Peyer's patch (tissue), 4 donors: ENCODE measurements around the gene OARD1. TPM values are rescaled to one million over a fixed set of nuclear protein-coding genes. Genes with fewer than 3 reads are reported as not detected.

Experiments used
- DNase-seq, 3 donors: peaks; one replicate each; pipeline ENCODE4 v3.0.0-alpha.2; 2017 to 2019
- H3K27ac ChIP-seq, 4 donors: fragments of 200-600 bp; sonication (generic); one replicate each; pipeline ENCODE4 v1.5.1; 2016 to 2019
- H3K27me3 ChIP-seq, 2 donors: fragments of 200-600 bp; sonication (generic); one replicate each; pipeline ENCODE4 v1.5.1; 2019
- H3K36me3 ChIP-seq, 3 donors: fragments of 200-600 bp; sonication (generic); one replicate each; pipeline ENCODE4 v1.5.1; 2016 to 2019
- H3K4me1 ChIP-seq, 4 donors: fragments of 200-600 bp; sonication (generic); one replicate each; pipeline ENCODE4 v1.5.1; 2016 to 2019
- H3K4me3 ChIP-seq, 4 donors: fragments of 200-600 bp; sonication (generic); 1 replicate in 3 of 4; 2 replicates in 1 of 4; pipeline ENCODE4 v1.5.1; 2016 to 2019; ENCODE audit warnings: mild to moderate bottlenecking in 1 of 4
- H3K9me3 ChIP-seq, 4 donors: fragments of 200-600 bp; sonication (generic); one replicate each; pipeline ENCODE4 v1.5.1; 2016 to 2019; ENCODE audit warnings: mild to moderate bottlenecking in 1 of 4
- CTCF ChIP-seq, 6 experiments: fragments of 450-650 bp in 4 of 6; fragments of 200-600 bp in 2 of 6; sonication (generic) in 1 of 6; IDR thresholded peaks; one replicate each; pipeline ENCODE4 v1.5.1; 2017 to 2019; ENCODE audit warnings: antibody characterized with exemption in 6 of 6, mild to moderate bottlenecking in 3 of 6, moderate library complexity in 1 of 6
- POLR2A ChIP-seq, 2 donors: fragments of 450-650 bp; IDR thresholded peaks; one replicate each; pipeline ENCODE4 v1.5.1; 2017; ENCODE audit warnings: antibody characterized with exemption in 2 of 2, mild to moderate bottlenecking in 2 of 2, moderate library complexity in 2 of 2
- total RNA-seq, 4 donors: library from RNA; depleted of rRNA; stranded (reverse); fragments of >200 nt; gene quantifications; one replicate each; pipeline ENCODE4 v1.1.0, GENCODE V29; 2016

The OARD1 gene
- total RNA-seq, 4 donors from 2014 or later: 33.3 to 49.5 (median 39.6) TPM

GRCh38 chr6:41100871-41101287 is 28.7 kb upstream of the OARD1 start:
- Histone ChIP-seq H3K36me3 (peaks cover 0 to 58% (median 0%) of the 10 kb centered on the region in 3 donors), H3K27me3 (no peaks in the 10 kb centered on the region), H3K4me3 (no peak overlapping the region), H3K4me1 (no peaks in the 10 kb centered on the region), H3K27ac (no peak overlapping the region), H3K9me3 (no peaks in the 10 kb centered on the region)
- DNase-seq: no peak
- no peak for TF ChIP-seq POLR2A (IDR thresholded peaks at IDR 0.05)
- no peak for TF ChIP-seq CTCF (IDR thresholded peaks at IDR 0.05)

DNA sequence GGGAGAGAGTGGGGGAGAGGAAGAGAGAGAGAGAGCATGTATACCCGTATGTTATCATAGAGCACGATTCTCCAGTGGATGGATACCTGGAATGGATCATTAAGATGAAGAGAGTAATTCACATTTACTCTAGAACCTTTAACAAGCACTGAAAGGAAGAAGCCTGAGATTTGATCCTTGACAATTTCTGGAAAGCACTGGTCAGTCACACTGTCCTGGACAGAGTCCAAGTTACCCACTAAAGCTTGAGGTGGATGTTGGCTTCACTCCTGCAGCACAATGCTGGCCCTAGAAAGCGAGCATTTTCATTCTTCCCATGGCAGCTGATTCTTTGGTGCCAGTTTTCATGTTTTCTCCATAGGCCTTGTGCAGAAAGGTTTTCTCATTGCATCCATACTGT is 26.2 kb upstream of the OARD1 start:
- no peak overlapping the region for H3K27ac ChIP-seq
- H3K36me3 ChIP-seq: peaks cover 0 to 83% (median 0%) of the 10 kb centered on the region in 3 donors
- no peak overlapping the region for H3K4me3 ChIP-seq
- DNase-seq: no peak
- no peaks in the 10 kb centered on the region for H3K27me3 ChIP-seq
- H3K9me3 ChIP-seq: no peaks in the 10 kb centered on the region
- no peaks in the 10 kb centered on the region for H3K4me1 ChIP-seq
- no peak for TF ChIP-seq POLR2A (IDR thresholded peaks at IDR 0.05)
- TF ChIP-seq CTCF (IDR thresholded peaks at IDR 0.05): no peak

DNA sequence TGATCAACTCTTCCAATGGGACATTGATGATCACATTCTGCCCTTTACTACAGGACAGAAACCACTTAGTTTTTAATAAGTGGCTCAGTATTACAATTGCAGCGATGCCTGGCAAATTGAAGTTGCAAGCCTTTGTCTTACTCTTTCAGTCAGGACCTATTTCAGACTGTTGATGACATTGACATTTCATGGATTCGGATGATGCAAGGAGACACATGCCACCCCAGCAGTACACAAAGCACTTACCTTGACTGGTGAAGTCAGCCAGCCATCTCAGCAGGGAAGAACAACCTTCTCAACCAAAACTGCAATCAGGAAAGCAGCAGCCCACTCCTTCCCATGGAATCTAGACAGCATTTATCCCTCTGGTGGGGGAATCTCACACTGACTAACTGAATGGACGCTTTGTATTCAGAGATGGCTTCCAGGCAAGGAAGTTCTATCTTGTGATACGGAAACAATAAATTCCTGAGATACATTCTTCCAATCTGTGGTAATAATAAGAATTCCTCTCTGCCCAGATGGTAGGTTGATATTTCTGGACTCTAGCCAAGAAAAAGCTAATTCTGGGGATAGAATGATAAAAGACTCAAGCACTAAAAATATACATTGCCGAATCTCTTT is 25.4 kb upstream of the OARD1 start:
- Histone ChIP-seq H3K9me3 (no peaks in the 10 kb centered on the region), H3K36me3 (peaks cover 0 to 91% (median 0%) of the 10 kb centered on the region in 3 donors), H3K4me3 (no peak overlapping the region), H3K4me1 (no peaks in the 10 kb centered on the region), H3K27ac (no peak overlapping the region), H3K27me3 (no peaks in the 10 kb centered on the region)
- DNase-seq: no peak
- TF ChIP-seq POLR2A (IDR thresholded peaks at IDR 0.05): no peak
- no peak for TF ChIP-seq CTCF (IDR thresholded peaks at IDR 0.05)

GRCh38 chr6:41093729-41094128 is 21.6 kb upstream of the OARD1 start:
- H3K4me3 ChIP-seq: no peak overlapping the region
- TF ChIP-seq POLR2A (IDR thresholded peaks at IDR 0.05): no peak
- no peak for TF ChIP-seq CTCF (IDR thresholded peaks at IDR 0.05)
- H3K36me3 ChIP-seq: peaks cover 0 to 99% (median 0%) of the 10 kb centered on the region in 3 donors
- no peaks in the 10 kb centered on the region for H3K9me3 ChIP-seq
- no peak for DNase-seq
- H3K4me1 ChIP-seq: no peaks in the 10 kb centered on the region
- H3K27me3 ChIP-seq: no peaks in the 10 kb centered on the region
- no peak overlapping the region for H3K27ac ChIP-seq

DNA sequence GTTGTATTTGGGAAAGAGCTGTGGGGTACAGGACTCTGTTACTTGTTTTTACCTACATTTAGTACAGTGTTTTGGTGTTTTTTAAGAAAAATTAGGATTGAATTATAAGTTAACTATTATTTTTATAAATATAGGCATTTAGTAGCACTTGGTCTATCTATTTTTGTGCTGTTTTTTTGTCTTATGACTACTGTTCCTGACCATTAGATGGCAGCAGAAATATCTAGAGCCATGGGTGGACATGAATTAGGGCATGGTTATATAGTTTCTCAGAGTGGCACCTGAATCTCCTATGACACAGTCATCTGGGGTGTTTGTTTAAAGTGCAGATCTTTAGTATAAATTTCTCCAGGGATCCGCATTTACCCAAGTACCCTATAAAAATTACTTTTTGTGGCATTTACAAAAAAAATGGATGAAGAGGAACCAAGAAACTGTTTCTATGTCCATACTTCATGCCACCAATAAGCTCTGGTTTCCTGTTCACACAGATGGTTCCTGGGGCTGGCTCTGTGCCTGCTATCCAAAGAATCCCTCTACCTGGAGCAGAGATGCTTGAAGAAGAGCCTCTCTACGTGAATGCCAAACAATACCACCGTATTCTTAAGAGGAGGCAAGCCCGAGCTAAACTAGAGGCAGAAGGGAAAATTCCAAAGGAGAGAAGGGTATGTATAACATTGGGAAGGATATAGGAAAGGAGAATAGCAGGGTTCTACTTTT is 20.4 kb upstream of the OARD1 start:
- no peak for TF ChIP-seq POLR2A (IDR thresholded peaks at IDR 0.05)
- peak in 3 of 6 experiments; percentile 17 to 29 (median 24) for TF ChIP-seq CTCF (IDR thresholded peaks at IDR 0.05)
- Histone ChIP-seq H3K36me3 (peaks cover 0 to 93% (median 0%) of the 10 kb centered on the region in 3 donors), H3K27me3 (no peaks in the 10 kb centered on the region), H3K9me3 (no peaks in the 10 kb centered on the region), H3K4me3 (no peak overlapping the region), H3K4me1 (no peaks in the 10 kb centered on the region), H3K27ac (no peak overlapping the region)
- no peak for DNase-seq
